ENCODE results near the gene HBD. TPM values are rescaled to one million over a fixed set of nuclear protein-coding genes. Genes with fewer than 3 reads are reported as not detected.

Gene HBD
- total RNA-seq, 4 donors from 2014 or later: not detected

GRCh38 chr11:5229356-5229755, 4.9 kb downstream of the HBD start:
- H3K27ac ChIP-seq: no peak overlapping the region
- no peaks in the 10 kb centered on the region for H3K27me3 ChIP-seq
- 77% methylated on average over 1 of the region's 1 CpG; no CpG with 5 or more reads in 1 of the 2 donors for WGBS, 2 donors (ENCODE audit: low coverage in 1 of 2)
- H3K36me3 ChIP-seq: no peaks in the 10 kb centered on the region
- H3K4me3 ChIP-seq: no peak overlapping the region
- H3K9me3 ChIP-seq: no peaks in the 10 kb centered on the region
- ATAC-seq: no peak
- H3K4me1 ChIP-seq: no peaks in the 10 kb centered on the region
- TF ChIP-seq POLR2AphosphoS5 (IDR thresholded peaks at IDR 0.05): no peak
- no peak for TF ChIP-seq EP300 (IDR thresholded peaks at IDR 0.05)
- TF ChIP-seq POLR2A (IDR thresholded peaks at IDR 0.05): no peak
- TF ChIP-seq CTCF (IDR thresholded peaks at IDR 0.05): no peak

- H3K9me3 ChIP-seq: no peaks in the 10 kb centered on the region
- TF ChIP-seq CTCF (IDR thresholded peaks at IDR 0.05) (no peak), POLR2A (IDR thresholded peaks at IDR 0.05) (no peak), EP300 (IDR thresholded peaks at IDR 0.05) (no peak), POLR2AphosphoS5 (IDR thresholded peaks at IDR 0.05) (no peak)
- WGBS, 2 donors (ENCODE audit: low coverage in 1 of 2): 58 to 63% methylated on average over 3 to 5 of the region's 5 CpGs
- no peak overlapping the region for H3K27ac ChIP-seq
- H3K4me3 ChIP-seq: no peak overlapping the region
- no peak for ATAC-seq
- H3K27me3 ChIP-seq: no peaks in the 10 kb centered on the region
- H3K4me1 ChIP-seq: no peaks in the 10 kb centered on the region
- no peaks in the 10 kb centered on the region for H3K36me3 ChIP-seq
Observed at GRCh38 chr11:5228124-5228523, 6.2 kb downstream of the HBD start.

- H3K4me1 ChIP-seq: no peaks in the 10 kb centered on the region
- H3K4me3 ChIP-seq: no peak overlapping the region
- H3K27ac ChIP-seq: no peak overlapping the region
- no peak for TF ChIP-seq POLR2AphosphoS5 (IDR thresholded peaks at IDR 0.05)
- TF ChIP-seq POLR2A (IDR thresholded peaks at IDR 0.05): no peak
- no peak for TF ChIP-seq CTCF (IDR thresholded peaks at IDR 0.05)
- TF ChIP-seq EP300 (IDR thresholded peaks at IDR 0.05): no peak
- 25 to 57% methylated on average over 1 of the region's 1 CpG for WGBS, 2 donors (ENCODE audit: low coverage in 1 of 2)
- ATAC-seq: no peak
- H3K9me3 ChIP-seq: no peaks in the 10 kb centered on the region
- H3K36me3 ChIP-seq: no peaks in the 10 kb centered on the region
- H3K27me3 ChIP-seq: no peaks in the 10 kb centered on the region
Observed at GRCh38 chr11:5227681-5228080, 6.6 kb downstream of the HBD start.

- Histone ChIP-seq H3K27ac (no peak within 1 kb of the TSS), H3K27me3 (no peaks in the 10 kb centered on the region), H3K36me3 (no peaks in the 10 kb centered on the region), H3K4me1 (no peaks in the 10 kb centered on the region), H3K9me3 (peaks cover 0 to under 1% (median 0%) of the 10 kb centered on the region in 3 donors), H3K4me3 (no peak within 1 kb of the TSS)
- no peak for ATAC-seq
- 71 to 94% methylated on average over 1 to 3 of the region's 3 CpGs for WGBS, 2 donors (ENCODE audit: low coverage in 1 of 2)
- TF ChIP-seq POLR2AphosphoS5 (IDR thresholded peaks at IDR 0.05): no peak
- no peak for TF ChIP-seq CTCF (IDR thresholded peaks at IDR 0.05)
- no peak for TF ChIP-seq EP300 (IDR thresholded peaks at IDR 0.05)
- no peak for TF ChIP-seq POLR2A (IDR thresholded peaks at IDR 0.05)
Observed at GRCh38 chr11:5226732-5227310, 7.5 kb downstream of the HBD start, which contains the start of gene HBB. Gene HBB, minus strand, starts transcription at chr11:5227071. Its CDS starts 50 bp downstream, at chr11:5227021.

- TF ChIP-seq POLR2A (IDR thresholded peaks at IDR 0.05) (no peak), CTCF (IDR thresholded peaks at IDR 0.05) (no peak), EP300 (IDR thresholded peaks at IDR 0.05) (no peak), POLR2AphosphoS5 (IDR thresholded peaks at IDR 0.05) (no peak)
- WGBS, 2 donors (ENCODE audit: low coverage in 1 of 2): 20 to 47% methylated on average over 1 to 2 of the region's 2 CpGs
- H3K9me3 ChIP-seq: peaks cover 0 to 6% (median 0%) of the 10 kb centered on the region in 3 donors
- no peak overlapping the region for H3K27ac ChIP-seq
- no peaks in the 10 kb centered on the region for H3K4me1 ChIP-seq
- no peaks in the 10 kb centered on the region for H3K36me3 ChIP-seq
- no peak for ATAC-seq
- H3K27me3 ChIP-seq: no peaks in the 10 kb centered on the region
- no peak overlapping the region for H3K4me3 ChIP-seq
Observed at GRCh38 chr11:5225480-5225871, 8.8 kb downstream of the HBD start.
